GM06990 (cell line): ENCODE data around the gene STEAP1.

ENCODE experiments used
- DNase-seq: peaks from one replicate; pipeline ENCODE4 v3.0.0-alpha.2; 2011; ENCODE audit not compliant: insufficient read length; ENCODE audit errors: extremely low read depth
- H3K27me3 ChIP-seq: replicated peaks from 2 replicates; pipeline ENCODE4 v1.6.0; 2011; ENCODE audit warnings: low read length; ENCODE audit not compliant: control insufficient read depth, insufficient read depth
- H3K36me3 ChIP-seq: 2 replicates; pipeline ENCODE4 v1.5.1; 2011; ENCODE audit warnings: low read length; ENCODE audit not compliant: control insufficient read depth, insufficient read depth
- H3K4me3 ChIP-seq: replicated peaks from 2 replicates; pipeline ENCODE4 v1.5.1; 2011; ENCODE audit warnings: low read depth, mild to moderate bottlenecking, control low read depth, low read length
- TF ChIP-seq, protein P1 (sequence below): IDR thresholded peaks from 2 replicates; pipeline ENCODE4 v1.5.1; 2011; ENCODE audit warnings: low read length, control low read depth, mild to moderate bottlenecking, inconsistent platforms; ENCODE audit not compliant: insufficient read depth, poor library complexity, severe bottlenecking

STEAP1 gene

DNA sequence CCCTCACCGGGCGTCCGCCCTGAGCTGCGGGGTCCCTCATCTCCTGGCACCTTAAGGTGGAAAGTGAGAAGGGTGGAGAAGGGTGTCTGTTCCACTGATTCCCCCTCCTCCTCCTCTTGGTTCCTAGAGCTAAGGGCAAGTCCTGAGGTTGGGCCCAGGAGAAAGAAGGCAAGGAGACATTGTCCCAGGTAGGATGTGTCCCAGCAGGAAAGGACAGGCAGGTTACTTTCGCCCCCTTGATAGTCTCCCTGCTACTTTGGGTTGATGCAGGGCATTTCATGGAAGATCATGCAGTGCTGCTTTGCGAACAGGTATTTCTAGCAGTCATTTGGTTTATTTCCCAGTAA lies 57.9 kb downstream of the STEAP1 start:
- TF ChIP-seq, protein P1, sequence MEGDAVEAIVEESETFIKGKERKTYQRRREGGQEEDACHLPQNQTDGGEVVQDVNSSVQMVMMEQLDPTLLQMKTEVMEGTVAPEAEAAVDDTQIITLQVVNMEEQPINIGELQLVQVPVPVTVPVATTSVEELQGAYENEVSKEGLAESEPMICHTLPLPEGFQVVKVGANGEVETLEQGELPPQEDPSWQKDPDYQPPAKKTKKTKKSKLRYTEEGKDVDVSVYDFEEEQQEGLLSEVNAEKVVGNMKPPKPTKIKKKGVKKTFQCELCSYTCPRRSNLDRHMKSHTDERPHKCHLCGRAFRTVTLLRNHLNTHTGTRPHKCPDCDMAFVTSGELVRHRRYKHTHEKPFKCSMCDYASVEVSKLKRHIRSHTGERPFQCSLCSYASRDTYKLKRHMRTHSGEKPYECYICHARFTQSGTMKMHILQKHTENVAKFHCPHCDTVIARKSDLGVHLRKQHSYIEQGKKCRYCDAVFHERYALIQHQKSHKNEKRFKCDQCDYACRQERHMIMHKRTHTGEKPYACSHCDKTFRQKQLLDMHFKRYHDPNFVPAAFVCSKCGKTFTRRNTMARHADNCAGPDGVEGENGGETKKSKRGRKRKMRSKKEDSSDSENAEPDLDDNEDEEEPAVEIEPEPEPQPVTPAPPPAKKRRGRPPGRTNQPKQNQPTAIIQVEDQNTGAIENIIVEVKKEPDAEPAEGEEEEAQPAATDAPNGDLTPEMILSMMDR: no peak
- no peaks in the 10 kb centered on the region; the same call in 1 of the 2 replicates for H3K27me3 ChIP-seq
- H3K4me3 ChIP-seq: no peak overlapping the region
- no peak for DNase-seq
- no peaks in the 10 kb centered on the region for H3K36me3 ChIP-seq

DNA sequence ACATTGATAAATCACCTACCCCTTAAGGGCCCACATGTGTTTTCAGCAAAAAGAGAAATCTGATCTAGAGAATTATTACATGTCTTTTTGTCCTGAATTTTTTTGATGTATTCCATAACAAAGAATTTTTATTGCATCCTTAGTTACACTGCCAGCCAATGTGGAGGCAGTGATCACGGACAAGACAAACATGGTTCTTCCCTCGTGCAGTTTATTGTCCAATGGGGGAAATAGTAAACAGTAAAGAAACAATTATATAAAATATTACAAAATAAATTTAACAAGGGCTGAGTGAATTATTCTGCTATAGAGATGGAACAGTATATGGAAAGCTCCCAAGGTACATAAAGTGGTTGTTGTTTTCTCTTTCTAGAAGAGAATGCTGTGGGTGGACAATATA lies 59.3 kb downstream of the STEAP1 start:
- no peaks in the 10 kb centered on the region; the same call in 1 of the 2 replicates for H3K27me3 ChIP-seq
- no peak overlapping the region for H3K4me3 ChIP-seq
- no peaks in the 10 kb centered on the region for H3K36me3 ChIP-seq
- DNase-seq: no peak
- TF ChIP-seq, protein P1: no peak
